Gastrocnemius medialis (tissue), 4 donors: ENCODE data around the gene ARHGAP15.

Experiments
- CTCF ChIP-seq, 5 experiments: fragments of 450-650 bp in 3 of 5; fragments of 200-600 bp in 2 of 5; sonication (generic) in 2 of 5; IDR thresholded peaks in 4 of 5; conservative IDR thresholded peaks in 1 of 5; 1 replicate in 4 of 5; 2 replicates in 1 of 5; pipeline ENCODE4 v1.5.1; 2016 to 2019; ENCODE audit warnings: antibody characterized with exemption in 5 of 5, mild to moderate bottlenecking in 3 of 5, moderate library complexity in 3 of 5
- POLR2A ChIP-seq, 2 donors: fragments of 450-650 bp; IDR thresholded peaks; one replicate each; pipeline ENCODE4 v1.6.1; 2017; ENCODE audit warnings: antibody characterized with exemption in 2 of 2, mild to moderate bottlenecking in 2 of 2, moderate library complexity in 2 of 2

GRCh38 chr2:143604566-143604959, 475.3 kb downstream of the ARHGAP15 start:
- TF ChIP-seq CTCF (IDR thresholded peaks at IDR 0.05 in 4 of 5, conservative IDR thresholded peaks at IDR 0.05 in 1 of 5) (no peak), POLR2A (IDR thresholded peaks at IDR 0.05) (no peak)
